Right lobe of liver (tissue), 6 donors: ENCODE measurements around the gene ALDH18A1. TPM values are rescaled to one million over a fixed set of nuclear protein-coding genes. Genes with fewer than 3 reads are reported as not detected.
A peak's percentile ranks its signal among the peaks of the same experiment; 100 is the strongest.

Source experiments
- ATAC-seq, 4 donors: fragments of 200-7000 bp; cut with Tn5 transposase; one replicate each; pipeline ENCODE4 v1.9.1; 2020; ENCODE audit warnings: mild to moderate bottlenecking in 4 of 4, moderate library complexity in 4 of 4
- DNase-seq, 3 donors: peaks; one replicate each; pipeline ENCODE4 v3.0.0-alpha.2; 2020
- H3K27ac ChIP-seq, 3 donors: fragments of 200-600 bp; one replicate each; pipeline ENCODE4 v1.8.0; 2022
- H3K27me3 ChIP-seq, 2 donors: fragments of 200-600 bp; one replicate each; pipeline ENCODE4 v1.8.0; 2022
- H3K36me3 ChIP-seq, 4 donors: fragments of 200-600 bp; sonication (generic) in 1 of 4; one replicate each; pipeline versions ENCODE4 v1.5.1 to v1.8.0; 2017 to 2022; ENCODE audit warnings: control low read depth in 1 of 4
- H3K4me1 ChIP-seq, 4 donors: fragments of 200-600 bp; sonication (generic) in 1 of 4; one replicate each; pipeline versions ENCODE4 v1.5.1 to v1.8.0; 2017 to 2022; ENCODE audit warnings: control low read depth in 1 of 4
- H3K4me3 ChIP-seq, 3 donors: fragments of 200-600 bp; one replicate each; pipeline ENCODE4 v1.8.0; 2022
- H3K9me3 ChIP-seq, 4 donors: fragments of 200-600 bp; sonication (generic) in 1 of 4; one replicate each; pipeline versions ENCODE4 v1.5.1 to v1.8.0; 2017 to 2022; ENCODE audit warnings: control low read depth in 1 of 4
- POLR2A ChIP-seq: fragments of 450-650 bp; IDR thresholded peaks from one replicate; pipeline ENCODE4 v1.6.1; 2017; ENCODE audit warnings: antibody characterized with exemption, mild to moderate bottlenecking
- WGBS: methylation state at CpG from one replicate; pipeline ENCODE4 v1.1.6; 2018; ENCODE audit warnings: low coverage, low lambda C conversion rate; ENCODE audit not compliant: insufficient coverage; ENCODE audit errors: missing lambda C conversion rate; 5-methylcytosine and 5-hydroxymethylcytosine counted together
- intact Hi-C, 2 donors: fragments of 100-400 bp; cut with DNase I; formaldehyde crosslinking; loops; one replicate each; pipeline versions ENCODE4 v1.11.2 to v1.14.1; 2022
- long read RNA-seq: library from polyadenylated mRNA; unstranded; transcript quantifications from one replicate; pipeline ENCODE4 v2.0.0, GENCODE V29; 2019
- total RNA-seq, 6 experiments: library from RNA; depleted of rRNA in 2 of 6; stranded (reverse); fragments of >200 nt in 2 of 6; fragmentation: NEBNext Ultra II Directional in 3 of 6; extraction: Animal tissue kit (Norgen Biotek cat#: 25700) in 3 of 6; gene quantifications; one replicate each; pipeline versions ENCODE4 v1.1.0 to v1.2.4, GENCODE V29; 2016 to 2023
- TF ChIP-seq, protein P1 (sequence below), 4 donors: fragments of 200-600 bp in 3 of 4; fragments of 450-650 bp in 1 of 4; IDR thresholded peaks; one replicate each; pipeline versions ENCODE4 v1.5.1 to v1.8.0; 2016 to 2022; ENCODE audit warnings: antibody characterized with exemption in 4 of 4, mild to moderate bottlenecking in 2 of 4
- donor health status: DM: no; HTN: yes; CAD: no.
- donor health status: DM: no; HTN: no; CAD: no.
- donor health status: DM: no; HTN: no; CAD: no.
- donor health status: DM: no; HTN: yes; CAD: no.
- donor health status: DM: no; HTN: yes; CAD: no.

The ALDH18A1 gene
- 10 to 100 TPM; 28.4 to 41.2 (median 34.4) TPM for total RNA-seq
- long read RNA-seq, partial matches to known transcripts: 1 of 2 reads
- long read RNA-seq, other reads (novel, unspliced or antisense): 0 of 2 reads

- H3K4me1 ChIP-seq: peaks cover 0 to 12% (median 2%) of the 10 kb centered on the region in 4 donors
- no peaks in the 10 kb centered on the region for H3K27me3 ChIP-seq
- ATAC-seq (peak; percentile 95 to 97 (median 96)), DNase-seq (peak; percentile 92 to 94 (median 92))
- H3K9me3 ChIP-seq: no peaks in the 10 kb centered on the region
- WGBS: 0% methylated on average over 21 of the region's 83 CpGs
- TF ChIP-seq POLR2A: peak; percentile 52
- TF ChIP-seq, protein P1, sequence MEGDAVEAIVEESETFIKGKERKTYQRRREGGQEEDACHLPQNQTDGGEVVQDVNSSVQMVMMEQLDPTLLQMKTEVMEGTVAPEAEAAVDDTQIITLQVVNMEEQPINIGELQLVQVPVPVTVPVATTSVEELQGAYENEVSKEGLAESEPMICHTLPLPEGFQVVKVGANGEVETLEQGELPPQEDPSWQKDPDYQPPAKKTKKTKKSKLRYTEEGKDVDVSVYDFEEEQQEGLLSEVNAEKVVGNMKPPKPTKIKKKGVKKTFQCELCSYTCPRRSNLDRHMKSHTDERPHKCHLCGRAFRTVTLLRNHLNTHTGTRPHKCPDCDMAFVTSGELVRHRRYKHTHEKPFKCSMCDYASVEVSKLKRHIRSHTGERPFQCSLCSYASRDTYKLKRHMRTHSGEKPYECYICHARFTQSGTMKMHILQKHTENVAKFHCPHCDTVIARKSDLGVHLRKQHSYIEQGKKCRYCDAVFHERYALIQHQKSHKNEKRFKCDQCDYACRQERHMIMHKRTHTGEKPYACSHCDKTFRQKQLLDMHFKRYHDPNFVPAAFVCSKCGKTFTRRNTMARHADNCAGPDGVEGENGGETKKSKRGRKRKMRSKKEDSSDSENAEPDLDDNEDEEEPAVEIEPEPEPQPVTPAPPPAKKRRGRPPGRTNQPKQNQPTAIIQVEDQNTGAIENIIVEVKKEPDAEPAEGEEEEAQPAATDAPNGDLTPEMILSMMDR (IDR thresholded peaks at IDR 0.05): no peak
- intact Hi-C loops: no loop called here
- H3K36me3 ChIP-seq: peaks cover 0 to 15% (median 5%) of the 10 kb centered on the region in 4 donors
- peak within 1 kb of the TSS; percentile 95 to 98 (median 98) for H3K4me3 ChIP-seq
- H3K27ac ChIP-seq: peak within 1 kb of the TSS; percentile 61 to 71 (median 64)
These were observed at the start of gene ALDH18A1 for GRCh38 chr10:95656291-95657164. Gene ALDH18A1 (minus strand): TSS chr10:95656711. CDS start chr10:95653377, 3,334 bp downstream.

DNA sequence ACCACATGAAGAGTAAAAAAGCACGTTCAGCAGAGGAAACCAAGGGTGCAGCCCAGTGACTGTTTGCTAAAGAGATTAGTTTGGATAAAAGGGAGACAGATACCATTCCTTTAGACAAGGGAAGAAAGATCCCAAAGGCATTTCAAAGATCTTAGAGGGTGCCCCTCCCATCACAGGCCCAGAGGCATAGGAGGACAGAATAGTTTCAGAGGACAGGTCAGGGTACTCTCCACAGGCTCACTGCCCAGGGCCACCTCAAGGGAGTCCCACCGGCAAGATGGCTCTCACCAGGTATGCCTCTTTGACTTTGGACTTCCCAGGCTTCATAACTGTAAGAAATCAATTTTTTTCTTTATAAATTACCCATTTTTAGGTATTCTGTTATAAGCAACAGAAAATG is 41.9 kb upstream of the ALDH18A1 start:
- 0% methylated on average over 1 of the region's 2 CpGs for WGBS
- TF ChIP-seq, protein P1 (IDR thresholded peaks at IDR 0.05): no peak
- TF ChIP-seq POLR2A: no peak
- Histone ChIP-seq H3K4me3 (no peak overlapping the region), H3K4me1 (no peaks in the 10 kb centered on the region), H3K36me3 (no peaks in the 10 kb centered on the region), H3K27me3 (no peaks in the 10 kb centered on the region), H3K9me3 (no peaks in the 10 kb centered on the region), H3K27ac (no peak overlapping the region)
- no peak for ATAC-seq
- intact Hi-C loops: loop anchor here (10.0 kb wide), 1 partner anchor 146 kb away; no protein-coding TSS in a partner anchor
- no peak for DNase-seq

- H3K4me1 ChIP-seq: peaks cover 0 to 7% (median 0%) of the 10 kb centered on the region in 4 donors
- TF ChIP-seq, protein P1 (IDR thresholded peaks at IDR 0.05): no peak
- TF ChIP-seq POLR2A: no peak
- intact Hi-C loops: loop anchor here (10.0 kb wide), 1 partner anchor 147 kb away; no protein-coding TSS in a partner anchor
- no peaks in the 10 kb centered on the region for H3K36me3 ChIP-seq
- H3K4me3 ChIP-seq: no peak overlapping the region
- no peaks in the 10 kb centered on the region for H3K9me3 ChIP-seq
- ATAC-seq: no peak
- H3K27ac ChIP-seq: no peak overlapping the region
- WGBS: 49% methylated on average over 3 of the region's 3 CpGs
- no peak for DNase-seq
- H3K27me3 ChIP-seq: no peaks in the 10 kb centered on the region
These were observed 40.9 kb upstream of the ALDH18A1 start for GRCh38 chr10:95697429-95697828.

DNA sequence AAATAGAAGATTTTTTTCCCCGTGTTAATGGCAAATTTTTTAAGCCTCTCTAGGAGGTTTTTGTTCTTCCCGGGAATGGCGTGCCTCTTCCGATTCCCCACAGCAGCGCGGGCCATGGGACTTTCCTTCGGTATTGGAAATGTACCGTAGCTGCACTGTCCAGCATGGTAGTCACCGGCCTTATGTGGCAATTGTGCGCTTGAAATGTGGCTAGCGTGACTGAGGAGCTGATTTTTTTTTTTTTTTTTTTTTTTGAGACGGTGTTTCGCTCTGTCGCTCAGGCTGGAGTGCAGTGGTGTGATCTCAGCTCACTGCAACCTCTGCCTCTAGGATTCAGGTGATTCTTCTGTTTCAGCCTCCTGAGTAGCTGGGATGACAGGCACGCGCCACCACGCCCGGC is 38.2 kb upstream of the ALDH18A1 start:
- H3K4me3 ChIP-seq: no peak overlapping the region
- no peak for TF ChIP-seq POLR2A
- TF ChIP-seq, protein P1 (IDR thresholded peaks at IDR 0.05): no peak
- intact Hi-C loops: loop anchor here (10.0 kb wide), 1 partner anchor 150 kb away; no protein-coding TSS in a partner anchor
- WGBS: 96% methylated on average over 15 of the region's 18 CpGs
- peaks cover 0 to 5% (median 0%) of the 10 kb centered on the region in 4 donors for H3K36me3 ChIP-seq
- H3K4me1 ChIP-seq: peaks cover 0 to 7% (median 2%) of the 10 kb centered on the region in 4 donors
- H3K27ac ChIP-seq: no peak overlapping the region
- H3K9me3 ChIP-seq: no peaks in the 10 kb centered on the region
- no peak for ATAC-seq
- no peak for DNase-seq
- H3K27me3 ChIP-seq: no peaks in the 10 kb centered on the region
